Endothelial cell of umbilical vein (primary cell): Measurements from ENCODE around the gene USP30.
"Not testable (repeated sequence)": the region's sequence is repeated elsewhere in the genome, so short reads cannot be mapped to it uniquely, and the experiment has no call there.

Experiments
- EZH2 ChIP-seq: IDR thresholded peaks from 2 replicates; pipeline ENCODE4 v1.6.1; 2012; ENCODE audit warnings: borderline replicate concordance, low read depth, mild to moderate bottlenecking, moderate library complexity, low read length, inconsistent platforms; ENCODE audit not compliant: severe bottlenecking
- JUN ChIP-seq: IDR thresholded peaks from 2 replicates; pipeline ENCODE4 v1.6.1; 2011; ENCODE audit warnings: borderline replicate concordance, low read depth; ENCODE audit not compliant: insufficient read length, insufficient read depth
- MYC ChIP-seq: IDR thresholded peaks from one replicate; pipeline ENCODE4 v1.6.1; 2011; ENCODE audit warnings: mild to moderate bottlenecking, low read depth, low read length
- POLR2A ChIP-seq: IDR thresholded peaks from 2 replicates; pipeline ENCODE4 v1.6.1; 2012; ENCODE audit warnings: low read depth, mild to moderate bottlenecking, control low read depth, low read length
- POLR2AphosphoS5 ChIP-seq: IDR thresholded peaks from 2 replicates; pipeline ENCODE4 v1.6.1; 2012; ENCODE audit warnings: low read depth, mild to moderate bottlenecking, control low read depth, low read length, moderate library complexity; ENCODE audit not compliant: insufficient read depth
- TF ChIP-seq, protein P1 (sequence below), 2 donors: IDR thresholded peaks; 1 replicate in 1 of 2; 2 replicates in 1 of 2; pipeline ENCODE4 v1.5.1; 2011; ENCODE audit warnings: low read length in 2 of 2, mild to moderate bottlenecking in 2 of 2, moderate library complexity in 2 of 2, control low read depth in 1 of 2, inconsistent platforms in 1 of 2, low read depth in 1 of 2; ENCODE audit not compliant: insufficient read depth in 1 of 2; ENCODE audit errors: extremely low read depth in 1 of 2

DNA sequence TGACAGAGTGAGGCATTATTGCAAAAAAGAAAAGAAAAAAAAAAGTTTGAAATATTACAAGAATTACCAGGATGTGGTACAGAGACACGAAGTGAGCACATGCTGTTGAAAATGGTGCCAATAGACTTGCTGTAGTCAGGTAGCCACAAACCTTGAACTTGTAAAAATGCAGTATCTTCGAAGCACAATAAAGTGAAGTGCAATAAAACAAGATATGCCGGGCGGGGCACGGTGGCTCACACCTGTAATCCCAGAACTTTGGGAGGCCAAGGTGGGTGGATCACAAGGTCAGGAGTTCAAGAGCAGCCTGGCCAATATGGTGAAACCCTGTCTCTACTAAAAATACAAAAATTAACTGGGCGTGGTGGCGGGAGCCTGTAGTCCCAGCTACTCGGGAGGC, 2.6 kb upstream of the USP30 start:
- TF ChIP-seq POLR2AphosphoS5, POLR2A, EZH2, JUN, MYC: not testable (repeated sequence)
- TF ChIP-seq, protein P1, sequence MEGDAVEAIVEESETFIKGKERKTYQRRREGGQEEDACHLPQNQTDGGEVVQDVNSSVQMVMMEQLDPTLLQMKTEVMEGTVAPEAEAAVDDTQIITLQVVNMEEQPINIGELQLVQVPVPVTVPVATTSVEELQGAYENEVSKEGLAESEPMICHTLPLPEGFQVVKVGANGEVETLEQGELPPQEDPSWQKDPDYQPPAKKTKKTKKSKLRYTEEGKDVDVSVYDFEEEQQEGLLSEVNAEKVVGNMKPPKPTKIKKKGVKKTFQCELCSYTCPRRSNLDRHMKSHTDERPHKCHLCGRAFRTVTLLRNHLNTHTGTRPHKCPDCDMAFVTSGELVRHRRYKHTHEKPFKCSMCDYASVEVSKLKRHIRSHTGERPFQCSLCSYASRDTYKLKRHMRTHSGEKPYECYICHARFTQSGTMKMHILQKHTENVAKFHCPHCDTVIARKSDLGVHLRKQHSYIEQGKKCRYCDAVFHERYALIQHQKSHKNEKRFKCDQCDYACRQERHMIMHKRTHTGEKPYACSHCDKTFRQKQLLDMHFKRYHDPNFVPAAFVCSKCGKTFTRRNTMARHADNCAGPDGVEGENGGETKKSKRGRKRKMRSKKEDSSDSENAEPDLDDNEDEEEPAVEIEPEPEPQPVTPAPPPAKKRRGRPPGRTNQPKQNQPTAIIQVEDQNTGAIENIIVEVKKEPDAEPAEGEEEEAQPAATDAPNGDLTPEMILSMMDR (IDR thresholded peaks at IDR 0.05; ENCODE audit: extremely low read depth in 1 of 2, insufficient read depth in 1 of 2, low read depth in 1 of 2, low read length in 2 of 2): not testable (repeated sequence)
